HepG2 (cell line): ENCODE data around the gene TBXA2R.

ENCODE experiments used
- CTCF ChIP-seq: sonication (generic); formaldehyde crosslinking; IDR thresholded peaks from 2 replicates; pipeline ENCODE4 v1.5.0; 2020; ENCODE audit warnings: mild to moderate bottlenecking, missing genetic modification reagents, moderate library complexity
- GZF1 ChIP-seq: sonication (generic); formaldehyde crosslinking; IDR thresholded peaks from 2 replicates; pipeline ENCODE4 v1.5.1; 2020; ENCODE audit warnings: mild to moderate bottlenecking, missing genetic modification reagents
- HMGA1 ChIP-seq: sonication (generic); formaldehyde crosslinking; conservative IDR thresholded peaks from 2 replicates; pipeline ENCODE4 v1.4.0; 2020; ENCODE audit warnings: missing genetic modification reagents
- HNRNPUL1 ChIP-seq: fragments of 200-400 bp; formaldehyde crosslinking; IDR thresholded peaks from 2 replicates; pipeline ENCODE4 v1.6.1; 2017; ENCODE audit warnings: low read depth, mild to moderate bottlenecking, low read length, moderate library complexity
- HOXD1 ChIP-seq: sonication (generic); formaldehyde crosslinking; IDR thresholded peaks from 2 replicates; pipeline ENCODE4 v1.5.0; 2020; ENCODE audit warnings: missing genetic modification reagents
- NFE2L1 ChIP-seq: sonication (generic); formaldehyde crosslinking; IDR thresholded peaks from 2 replicates; pipeline ENCODE4 v1.4.0; 2020; ENCODE audit warnings: missing genetic modification reagents, mild to moderate bottlenecking, borderline replicate concordance
- SNAPC4 ChIP-seq: sonication (generic); formaldehyde crosslinking; IDR thresholded peaks from 2 replicates; pipeline ENCODE4 v1.4.0; 2020; ENCODE audit warnings: mild to moderate bottlenecking, missing genetic modification reagents
- TFAP4 ChIP-seq: sonication (generic); IDR thresholded peaks from 2 replicates; pipeline ENCODE4 v1.6.1; 2016; ENCODE audit warnings: low read depth, borderline replicate concordance
- ZNF260 ChIP-seq: sonication (generic); formaldehyde crosslinking; IDR thresholded peaks from 2 replicates; pipeline ENCODE4 v1.4.0; 2020; ENCODE audit warnings: missing genetic modification reagents, low read depth, mild to moderate bottlenecking, borderline replicate concordance

GRCh38 chr19:3548606-3549005, 58.1 kb downstream of the TBXA2R start:
- TF ChIP-seq ZNF260 (no peak), TFAP4 (no peak), HNRNPUL1 (no peak), CTCF (CRISPR knock-in tag) (no peak), HMGA1 (CRISPR knock-in tag) (no peak), NFE2L1 (CRISPR knock-in tag) (no peak), SNAPC4 (CRISPR knock-in tag) (no peak), HOXD1 (CRISPR knock-in tag) (no peak), GZF1 (no peak)
